Measurements from ENCODE around the gene EPB41L4A.

- TF ChIP-seq, protein P1, sequence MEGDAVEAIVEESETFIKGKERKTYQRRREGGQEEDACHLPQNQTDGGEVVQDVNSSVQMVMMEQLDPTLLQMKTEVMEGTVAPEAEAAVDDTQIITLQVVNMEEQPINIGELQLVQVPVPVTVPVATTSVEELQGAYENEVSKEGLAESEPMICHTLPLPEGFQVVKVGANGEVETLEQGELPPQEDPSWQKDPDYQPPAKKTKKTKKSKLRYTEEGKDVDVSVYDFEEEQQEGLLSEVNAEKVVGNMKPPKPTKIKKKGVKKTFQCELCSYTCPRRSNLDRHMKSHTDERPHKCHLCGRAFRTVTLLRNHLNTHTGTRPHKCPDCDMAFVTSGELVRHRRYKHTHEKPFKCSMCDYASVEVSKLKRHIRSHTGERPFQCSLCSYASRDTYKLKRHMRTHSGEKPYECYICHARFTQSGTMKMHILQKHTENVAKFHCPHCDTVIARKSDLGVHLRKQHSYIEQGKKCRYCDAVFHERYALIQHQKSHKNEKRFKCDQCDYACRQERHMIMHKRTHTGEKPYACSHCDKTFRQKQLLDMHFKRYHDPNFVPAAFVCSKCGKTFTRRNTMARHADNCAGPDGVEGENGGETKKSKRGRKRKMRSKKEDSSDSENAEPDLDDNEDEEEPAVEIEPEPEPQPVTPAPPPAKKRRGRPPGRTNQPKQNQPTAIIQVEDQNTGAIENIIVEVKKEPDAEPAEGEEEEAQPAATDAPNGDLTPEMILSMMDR (conservative IDR thresholded peaks at IDR 0.05; ENCODE audit: low read length) = no peak
- TF ChIP-seq EZH2phosphoT487 (IDR thresholded peaks at IDR 0.05; ENCODE audit: borderline replicate concordance) = no peak
Measured at GRCh38 chr5:112344540-112344939, 74.5 kb downstream of the EPB41L4A start.
